HG03060 (cell line): ENCODE measurements around the gene KCTD15.

Experiments
- ATAC-seq: cut with Tn5 transposase; IDR thresholded peaks from one replicate; pipeline ENCODE4 v1.9.1; 2021; ENCODE audit warnings: low read depth, moderate number of reproducible peaks; ENCODE audit not compliant: unreplicated experiment

KCTD15 gene

GRCh38 chr19:33841685-33842084 lies 45.0 kb downstream of the KCTD15 start:
- ATAC-seq = no peak

- ATAC-seq = no peak
These were observed 47.8 kb downstream of the KCTD15 start for GRCh38 chr19:33844478-33844877.

GRCh38 chr19:33845498-33845897 lies 48.8 kb downstream of the KCTD15 start:
- no peak for ATAC-seq

- ATAC-seq = no peak
These were observed 53.0 kb downstream of the KCTD15 start for GRCh38 chr19:33849551-33850147.

GRCh38 chr19:33859016-33859415 lies 62.3 kb downstream of the KCTD15 start:
- no peak for ATAC-seq

GRCh38 chr19:33860312-33861090 lies 63.8 kb downstream of the KCTD15 start:
- no peak for ATAC-seq

GRCh38 chr19:33861950-33862349 lies 65.3 kb downstream of the KCTD15 start:
- no peak for ATAC-seq

GRCh38 chr19:33862981-33863380 lies 66.3 kb downstream of the KCTD15 start:
- ATAC-seq = no peak

GRCh38 chr19:33863436-33863835 lies 66.8 kb downstream of the KCTD15 start:
- ATAC-seq = no peak

GRCh38 chr19:33864311-33864850 lies 67.7 kb downstream of the KCTD15 start:
- no peak for ATAC-seq

- ATAC-seq = no peak
These were observed 68.6 kb downstream of the KCTD15 start for GRCh38 chr19:33865306-33865705.
